ENCODE measurements around the gene BRCA2. TPM values are rescaled to one million over a fixed set of nuclear protein-coding genes. Genes with fewer than 3 reads are reported as not detected.

BRCA2 gene
- total RNA-seq, 1 experiment from 2014 or later, result 14.5 TPM

- Histone ChIP-seq H3K27ac (no peak overlapping the region), H3K4me1 (replicated peaks; ENCODE audit: insufficient read depth) (no peaks in the 10 kb centered on the region), H3K4me3 (no peak overlapping the region), H3K27me3 (ENCODE audit: insufficient read depth, low read depth) (peaks cover 26% of the 10 kb centered on the region), H4K20me1 (ENCODE audit: insufficient read depth) (no peaks in the 10 kb centered on the region), H3K79me2 (ENCODE audit: low read depth) (no peaks in the 10 kb centered on the region), H3K36me3 (ENCODE audit: low read depth) (no peaks in the 10 kb centered on the region), H2AFZ (no peak overlapping the region), H3K9me3 (ENCODE audit: insufficient read depth, low read depth) (no peaks in the 10 kb centered on the region), H3K4me2 (no peak overlapping the region), H3F3A (ENCODE audit: insufficient read depth, low read depth) (no peaks in the 10 kb centered on the region), H3K9me2 (ENCODE audit: insufficient read depth) (no peaks in the 10 kb centered on the region)
- BruUV-seq (replicated peaks), result no TSS peak
- ChIA-PET CTCF (interaction anchor here (0.5 kb wide), 1 partner anchor 384 kb away, joined by 6 read pairs; no protein-coding TSS in a partner anchor), POLR2A (ENCODE audit: unreplicated experiment) (no interaction called here)
- no peak for DNase-seq
- TF ChIP-seq CTCF (conservative IDR thresholded peaks at IDR 0.05) (no peak), EZH2 (IDR thresholded peaks at IDR 0.05; ENCODE audit: low read depth) (no peak)
- intact Hi-C loops (cut with micrococcal nuclease; ENCODE audit: unreplicated experiment), result no loop called here
These were observed 18.1 kb upstream of the BRCA2 start for GRCh38 chr13:32297206-32297605.

DNA sequence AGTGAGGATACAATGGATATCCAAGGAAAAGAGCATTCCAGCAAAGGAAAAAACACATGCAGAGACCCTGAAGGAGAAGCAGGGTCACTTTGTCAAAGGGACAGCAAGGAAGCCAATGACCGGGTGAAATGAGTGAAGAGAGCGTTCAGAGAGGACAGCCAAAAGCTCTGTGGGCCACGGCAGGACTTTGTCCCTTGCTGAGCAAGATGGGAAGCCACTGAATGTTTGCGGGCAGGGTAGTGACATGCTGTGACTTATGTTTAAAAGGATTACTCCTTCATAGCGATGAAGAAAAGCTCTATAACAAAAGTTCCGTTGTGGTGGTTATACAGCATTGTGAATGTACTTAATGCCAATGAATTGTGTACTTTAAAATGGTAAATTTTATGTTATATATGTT, 16.6 kb upstream of the BRCA2 start:
- BruUV-seq (replicated peaks), result no TSS peak
- no peak overlapping the region for H3K27ac ChIP-seq
- no peaks in the 10 kb centered on the region for H3K9me2 ChIP-seq (ENCODE audit: insufficient read depth)
- H3F3A ChIP-seq (ENCODE audit: insufficient read depth, low read depth), result no peaks in the 10 kb centered on the region
- TF ChIP-seq EZH2 (IDR thresholded peaks at IDR 0.05; ENCODE audit: low read depth), result no peak
- TF ChIP-seq CTCF (conservative IDR thresholded peaks at IDR 0.05), result no peak
- H2AFZ ChIP-seq, result no peak overlapping the region
- CTCF ChIA-PET, result no interaction called here
- no peaks in the 10 kb centered on the region for H4K20me1 ChIP-seq (ENCODE audit: insufficient read depth)
- no peaks in the 10 kb centered on the region for H3K4me1 ChIP-seq (replicated peaks; ENCODE audit: insufficient read depth)
- POLR2A ChIA-PET (ENCODE audit: unreplicated experiment), result no interaction called here
- DNase-seq, result no peak
- H3K4me2 ChIP-seq, result no peak overlapping the region
- no peaks in the 10 kb centered on the region for H3K36me3 ChIP-seq (ENCODE audit: low read depth)
- no peaks in the 10 kb centered on the region for H3K9me3 ChIP-seq (ENCODE audit: insufficient read depth, low read depth)
- no peak overlapping the region for H3K4me3 ChIP-seq
- H3K27me3 ChIP-seq (ENCODE audit: insufficient read depth, low read depth), result peaks cover 26% of the 10 kb centered on the region
- intact Hi-C loops (cut with micrococcal nuclease; ENCODE audit: unreplicated experiment), result no loop called here
- no peaks in the 10 kb centered on the region for H3K79me2 ChIP-seq (ENCODE audit: low read depth)

DNA sequence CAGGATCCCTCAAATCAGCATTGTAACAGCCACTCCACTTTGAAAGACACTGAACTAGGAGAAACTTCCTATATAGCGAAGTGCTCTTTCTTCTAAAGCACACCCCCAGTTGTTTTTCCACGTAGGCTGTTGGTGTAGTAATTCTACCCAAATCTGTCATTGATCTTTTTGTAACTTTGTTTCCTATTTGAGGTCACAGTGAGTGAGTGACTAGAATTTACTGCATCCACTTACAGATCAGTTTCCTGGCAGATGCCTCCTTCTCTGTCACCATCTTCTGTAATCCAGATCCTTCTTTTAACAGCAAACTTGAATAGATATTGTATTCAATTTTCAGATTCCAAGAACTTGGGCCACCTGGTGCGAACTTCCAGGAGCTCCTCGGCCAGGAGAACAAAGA, 15.4 kb upstream of the BRCA2 start:
- Histone ChIP-seq H3K4me3 (no peak overlapping the region), H3K9me3 (ENCODE audit: insufficient read depth, low read depth) (no peaks in the 10 kb centered on the region), H3K27ac (no peak overlapping the region), H3F3A (ENCODE audit: insufficient read depth, low read depth) (no peaks in the 10 kb centered on the region), H3K79me2 (ENCODE audit: low read depth) (no peaks in the 10 kb centered on the region), H2AFZ (peak overlapping the region; percentile 13; the same call in 1 of the 2 replicates), H3K9me2 (ENCODE audit: insufficient read depth) (no peaks in the 10 kb centered on the region), H3K4me2 (no peak overlapping the region), H3K27me3 (ENCODE audit: insufficient read depth, low read depth) (peaks cover 26% of the 10 kb centered on the region), H3K36me3 (ENCODE audit: low read depth) (no peaks in the 10 kb centered on the region), H3K4me1 (replicated peaks; ENCODE audit: insufficient read depth) (no peaks in the 10 kb centered on the region), H4K20me1 (ENCODE audit: insufficient read depth) (no peaks in the 10 kb centered on the region)
- intact Hi-C loops (cut with micrococcal nuclease; ENCODE audit: unreplicated experiment), result no loop called here
- no peak for DNase-seq
- BruUV-seq (replicated peaks), result no TSS peak
- CTCF ChIA-PET, result no interaction called here
- POLR2A ChIA-PET (ENCODE audit: unreplicated experiment), result no interaction called here
- TF ChIP-seq CTCF (conservative IDR thresholded peaks at IDR 0.05) (no peak), EZH2 (IDR thresholded peaks at IDR 0.05; ENCODE audit: low read depth) (no peak)
